HepG2 (cell line): Measurements from ENCODE around the gene ABCC3. TPM values are rescaled to one million over a fixed set of nuclear protein-coding genes. Genes with fewer than 3 reads are reported as not detected.

ENCODE experiments used
- AKAP8 ChIP-seq: sonication (generic); formaldehyde crosslinking; IDR thresholded peaks from 2 replicates; pipeline ENCODE4 v1.5.1; 2020; ENCODE audit warnings: mild to moderate bottlenecking, missing genetic modification reagents
- CCDC6 ChIP-seq: sonication (generic); formaldehyde crosslinking; IDR thresholded peaks from 2 replicates; pipeline ENCODE4 v1.8.1; 2022; ENCODE audit warnings: mild to moderate bottlenecking, missing genetic modification reagents, moderate library complexity
- DMAP1 ChIP-seq: IDR thresholded peaks from 2 replicates; pipeline ENCODE4 v1.6.1; 2016
- EP300 ChIP-seq, 3 experiments: sonication (generic) in 1 of 3; formaldehyde crosslinking in 1 of 3; IDR thresholded peaks; 2 replicates each; pipeline versions ENCODE4 v1.5.1 to v1.6.1; 2011 to 2020; ENCODE audit warnings: low read depth in 2 of 3, low read length in 2 of 3, borderline replicate concordance in 1 of 3, improper control_type of control experiment in 1 of 3, mild to moderate bottlenecking in 1 of 3, missing genetic modification reagents in 1 of 3, moderate library complexity in 1 of 3
- ERF ChIP-seq: IDR thresholded peaks from 2 replicates; pipeline ENCODE4 v1.6.1; 2018; ENCODE audit warnings: missing biosample characterization, missing genetic modification reagents
- GTF3A ChIP-seq: sonication (generic); formaldehyde crosslinking; conservative IDR thresholded peaks from 2 replicates; pipeline ENCODE4 v1.4.0; 2020; ENCODE audit warnings: mild to moderate bottlenecking, missing genetic modification reagents
- HNF1A ChIP-seq, 2 experiments: sonication (generic) in 1 of 2; formaldehyde crosslinking in 1 of 2; IDR thresholded peaks; 2 replicates each; pipeline versions ENCODE4 v1.4.0 to v1.6.1; 2016 to 2020; ENCODE audit warnings: borderline replicate concordance in 1 of 2, low read depth in 1 of 2, mild to moderate bottlenecking in 1 of 2, missing genetic modification reagents in 1 of 2
- IRF2 ChIP-seq: IDR thresholded peaks from 2 replicates; pipeline ENCODE4 v1.6.1; 2018; ENCODE audit warnings: missing genetic modification reagents, missing compliant biosample characterization
- KAT8 ChIP-seq: IDR thresholded peaks from 2 replicates; pipeline ENCODE4 v1.6.1; 2016; ENCODE audit warnings: missing genetic modification reagents, missing compliant biosample characterization
- MTERF4 ChIP-seq: sonication (generic); formaldehyde crosslinking; IDR thresholded peaks from 2 replicates; pipeline ENCODE4 v1.8.0; 2023; ENCODE audit warnings: mild to moderate bottlenecking, missing genetic modification reagents
- NR2F6 ChIP-seq, 2 experiments: IDR thresholded peaks; 2 replicates each; pipeline ENCODE4 v1.6.1; 2016; ENCODE audit warnings: antibody characterized with exemption in 1 of 2, mild to moderate bottlenecking in 1 of 2
- POLR2AphosphoS5 ChIP-seq: IDR thresholded peaks from 2 replicates; pipeline ENCODE4 v1.6.1; 2012; ENCODE audit warnings: low read depth, low read length
- ZMYM3 ChIP-seq: sonication (generic); formaldehyde crosslinking; IDR thresholded peaks from 2 replicates; pipeline ENCODE4 v1.5.1; 2020; ENCODE audit warnings: mild to moderate bottlenecking, missing genetic modification reagents
- ZNF564 ChIP-seq: sonication (generic); formaldehyde crosslinking; IDR thresholded peaks from 2 replicates; pipeline ENCODE4 v1.8.1; 2023; ENCODE audit warnings: mild to moderate bottlenecking, missing genetic modification reagents
- ZNF580 ChIP-seq: IDR thresholded peaks from 2 replicates; pipeline ENCODE4 v1.6.1; 2016; ENCODE audit warnings: low read depth, borderline replicate concordance
- ZNF839 ChIP-seq: sonication (generic); formaldehyde crosslinking; IDR thresholded peaks from 2 replicates; pipeline ENCODE4 v1.4.0; 2020; ENCODE audit warnings: missing genetic modification reagents, mild to moderate bottlenecking, borderline replicate concordance
- ZSCAN25 ChIP-seq: sonication (generic); formaldehyde crosslinking; IDR thresholded peaks from 2 replicates; pipeline ENCODE4 v1.8.0; 2022; ENCODE audit warnings: mild to moderate bottlenecking, missing genetic modification reagents
- ZSCAN31 ChIP-seq: sonication (generic); formaldehyde crosslinking; IDR thresholded peaks from 2 replicates; pipeline ENCODE4 v1.5.0; 2020; ENCODE audit warnings: low read depth, mild to moderate bottlenecking, missing genetic modification reagents
- polyA plus RNA-seq, 8 experiments: library from polyadenylated mRNA; depleted of rRNA in 3 of 8; stranded (reverse) in 7 of 8; unstranded in 1 of 8; fragments of >200 nt; fragmentation: Illumina TruSeq in 4 of 8; extraction: Trizol in 4 of 8; gene quantifications; 2 replicates each; pipeline versions ENCODE4 v1.2.1 to v1.2.3, GENCODE V29; 2011 to 2016; ENCODE audit warnings: low read depth in 4 of 8, missing spikeins in 1 of 8, mixed read lengths in 1 of 8; ENCODE audit not compliant: insufficient read depth in 1 of 8
- total RNA-seq, 5 experiments: library from RNA; depleted of rRNA; stranded (reverse); fragments of >200 nt; fragmentation: Illumina TruSeq; extraction: Trizol; gene quantifications; 2 replicates each; pipeline ENCODE4 v1.2.3, GENCODE V29; 2016; ENCODE audit warnings: low read depth in 1 of 5
- TF ChIP-seq, protein P1 (sequence below): sonication (generic); formaldehyde crosslinking; IDR thresholded peaks from 2 replicates; pipeline ENCODE4 v1.4.0; 2020; ENCODE audit warnings: mild to moderate bottlenecking, low read depth, missing genetic modification reagents

Gene ABCC3
- total and polyA plus RNA-seq, 2 of the 13 experiments (the other 11 are each of a cell fraction or from before 2014, with no cell fraction given): 25.2 to 50.7 TPM

GRCh38 chr17:50661795-50662391, 27.2 kb downstream of the ABCC3 start (continued):
- TF ChIP-seq, protein P1, sequence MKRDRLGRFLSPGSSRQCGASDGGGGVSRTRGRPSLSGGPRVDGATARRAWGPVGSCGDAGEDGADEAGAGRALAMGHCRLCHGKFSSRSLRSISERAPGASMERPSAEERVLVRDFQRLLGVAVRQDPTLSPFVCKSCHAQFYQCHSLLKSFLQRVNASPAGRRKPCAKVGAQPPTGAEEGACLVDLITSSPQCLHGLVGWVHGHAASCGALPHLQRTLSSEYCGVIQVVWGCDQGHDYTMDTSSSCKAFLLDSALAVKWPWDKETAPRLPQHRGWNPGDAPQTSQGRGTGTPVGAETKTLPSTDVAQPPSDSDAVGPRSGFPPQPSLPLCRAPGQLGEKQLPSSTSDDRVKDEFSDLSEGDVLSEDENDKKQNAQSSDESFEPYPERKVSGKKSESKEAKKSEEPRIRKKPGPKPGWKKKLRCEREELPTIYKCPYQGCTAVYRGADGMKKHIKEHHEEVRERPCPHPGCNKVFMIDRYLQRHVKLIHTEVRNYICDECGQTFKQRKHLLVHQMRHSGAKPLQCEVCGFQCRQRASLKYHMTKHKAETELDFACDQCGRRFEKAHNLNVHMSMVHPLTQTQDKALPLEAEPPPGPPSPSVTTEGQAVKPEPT: no peak
- TF ChIP-seq ZNF564 (CRISPR knock-in tag) (no peak), ZSCAN31 (CRISPR knock-in tag) (no peak), ZNF580 (CRISPR knock-in tag) (peak; percentile 80; the same call in 1 of the 2 replicates), IRF2 (0 out of 2 replicates have a peak, but pooled peaks have one; percentile 40), EP300 (IDR thresholded peaks at IDR 0.05; ENCODE audit: low read depth in 2 of 2, low read length in 2 of 2) (peak; percentile 31 to 94; a peak in 3 of 4 replicates), EP300 (CRISPR knock-in tag; IDR thresholded peaks at IDR 0.05; ENCODE audit: borderline replicate concordance) (peak; percentile 96), DMAP1 (CRISPR knock-in tag) (peak; percentile 68; the same call in 1 of the 2 replicates), ZSCAN25 (peak; percentile 67), ZMYM3 (CRISPR knock-in tag) (0 out of 2 replicates have a peak, but pooled peaks have one; percentile 11), NR2F6 (IDR thresholded peaks at IDR 0.05) (peak; percentile 66; the same call in 1 of the 2 replicates), NR2F6 (CRISPR knock-in tag; IDR thresholded peaks at IDR 0.05) (peak; percentile 82), ERF (CRISPR knock-in tag) (peak; percentile 80), ZNF839 (CRISPR knock-in tag) (peak; percentile 83; the same call in 1 of the 2 replicates), KAT8 (CRISPR knock-in tag) (peak; percentile 54; the same call in 1 of the 2 replicates), HNF1A (IDR thresholded peaks at IDR 0.05; ENCODE audit: low read depth) (0 out of 2 replicates have a peak, but pooled peaks have one; percentile 13), HNF1A (CRISPR knock-in tag; IDR thresholded peaks at IDR 0.05; ENCODE audit: borderline replicate concordance) (peak; percentile 39; the same call in 1 of the 2 replicates), POLR2AphosphoS5 (no peak), MTERF4 (no peak), CCDC6 (CRISPR knock-in tag) (0 out of 2 replicates have a peak, but pooled peaks have one; percentile 24), GTF3A (CRISPR knock-in tag) (no peak), AKAP8 (CRISPR knock-in tag) (peak; percentile 78; the same call in 1 of the 2 replicates)
